ENCODE results near the gene ZNF512.

DNA sequence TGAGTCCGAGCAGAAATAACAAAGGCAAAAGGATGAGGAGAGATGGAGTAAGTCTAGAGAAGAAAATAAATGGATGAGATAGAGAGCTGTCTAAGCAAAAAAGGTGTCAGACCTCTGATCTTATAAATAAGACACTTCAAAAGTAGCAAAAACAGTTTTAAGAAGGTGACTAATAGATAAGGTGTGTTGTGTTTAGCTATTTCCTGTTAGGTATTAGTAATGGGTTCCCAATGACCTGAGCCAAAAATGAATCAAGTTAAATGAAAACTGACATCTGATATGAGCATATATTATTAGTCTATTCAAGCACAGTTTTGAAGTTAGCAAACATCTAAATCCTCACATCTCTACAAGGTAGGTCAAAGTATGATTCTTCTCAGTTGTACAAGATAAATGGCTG lies 69.9 kb downstream of the ZNF512 start:
- TF ChIP-seq, protein P1, sequence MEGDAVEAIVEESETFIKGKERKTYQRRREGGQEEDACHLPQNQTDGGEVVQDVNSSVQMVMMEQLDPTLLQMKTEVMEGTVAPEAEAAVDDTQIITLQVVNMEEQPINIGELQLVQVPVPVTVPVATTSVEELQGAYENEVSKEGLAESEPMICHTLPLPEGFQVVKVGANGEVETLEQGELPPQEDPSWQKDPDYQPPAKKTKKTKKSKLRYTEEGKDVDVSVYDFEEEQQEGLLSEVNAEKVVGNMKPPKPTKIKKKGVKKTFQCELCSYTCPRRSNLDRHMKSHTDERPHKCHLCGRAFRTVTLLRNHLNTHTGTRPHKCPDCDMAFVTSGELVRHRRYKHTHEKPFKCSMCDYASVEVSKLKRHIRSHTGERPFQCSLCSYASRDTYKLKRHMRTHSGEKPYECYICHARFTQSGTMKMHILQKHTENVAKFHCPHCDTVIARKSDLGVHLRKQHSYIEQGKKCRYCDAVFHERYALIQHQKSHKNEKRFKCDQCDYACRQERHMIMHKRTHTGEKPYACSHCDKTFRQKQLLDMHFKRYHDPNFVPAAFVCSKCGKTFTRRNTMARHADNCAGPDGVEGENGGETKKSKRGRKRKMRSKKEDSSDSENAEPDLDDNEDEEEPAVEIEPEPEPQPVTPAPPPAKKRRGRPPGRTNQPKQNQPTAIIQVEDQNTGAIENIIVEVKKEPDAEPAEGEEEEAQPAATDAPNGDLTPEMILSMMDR (IDR thresholded peaks at IDR 0.05) = no peak
- no peak for TF ChIP-seq POLR2A (IDR thresholded peaks at IDR 0.05)
